Nephron (organoid): Measurements from ENCODE around the gene SPC25.

Source experiments
- H3K27ac Mint-ChIP-seq, 3 experiments: 2 replicates each; pipeline ENCODE4 v1.8.0; 2020; ENCODE audit warnings: mixed read lengths in 3 of 3, mild to moderate bottlenecking in 2 of 3, moderate library complexity in 1 of 3
- H3K27me3 Mint-ChIP-seq: 2 replicates; pipeline ENCODE4 v1.8.0; 2021; ENCODE audit warnings: low read depth, mild to moderate bottlenecking, moderate library complexity, mixed read lengths
- H3K36me3 Mint-ChIP-seq: 2 replicates; pipeline ENCODE4 v1.8.0; 2020; ENCODE audit warnings: low read depth, mixed read lengths
- H3K4me1 Mint-ChIP-seq: 2 replicates; pipeline ENCODE4 v1.8.0; 2020; ENCODE audit warnings: mixed read lengths
- H3K4me3 Mint-ChIP-seq, 3 experiments: 2 replicates each; pipeline ENCODE4 v1.8.0; 2020; ENCODE audit warnings: mild to moderate bottlenecking in 3 of 3, mixed read lengths in 3 of 3, moderate library complexity in 2 of 3
- H3K9me3 Mint-ChIP-seq: 2 replicates; pipeline ENCODE4 v1.8.0; 2020; ENCODE audit warnings: mixed read lengths
- TF ChIP-seq, protein P1 (sequence below), 3 experiments: fragments of 200-600 bp; sonication (generic); IDR thresholded peaks; one replicate each; pipeline ENCODE4 v1.5.0; 2021; ENCODE audit warnings: antibody characterized with exemption in 3 of 3; ENCODE audit not compliant: unreplicated experiment in 3 of 3

Gene SPC25

DNA sequence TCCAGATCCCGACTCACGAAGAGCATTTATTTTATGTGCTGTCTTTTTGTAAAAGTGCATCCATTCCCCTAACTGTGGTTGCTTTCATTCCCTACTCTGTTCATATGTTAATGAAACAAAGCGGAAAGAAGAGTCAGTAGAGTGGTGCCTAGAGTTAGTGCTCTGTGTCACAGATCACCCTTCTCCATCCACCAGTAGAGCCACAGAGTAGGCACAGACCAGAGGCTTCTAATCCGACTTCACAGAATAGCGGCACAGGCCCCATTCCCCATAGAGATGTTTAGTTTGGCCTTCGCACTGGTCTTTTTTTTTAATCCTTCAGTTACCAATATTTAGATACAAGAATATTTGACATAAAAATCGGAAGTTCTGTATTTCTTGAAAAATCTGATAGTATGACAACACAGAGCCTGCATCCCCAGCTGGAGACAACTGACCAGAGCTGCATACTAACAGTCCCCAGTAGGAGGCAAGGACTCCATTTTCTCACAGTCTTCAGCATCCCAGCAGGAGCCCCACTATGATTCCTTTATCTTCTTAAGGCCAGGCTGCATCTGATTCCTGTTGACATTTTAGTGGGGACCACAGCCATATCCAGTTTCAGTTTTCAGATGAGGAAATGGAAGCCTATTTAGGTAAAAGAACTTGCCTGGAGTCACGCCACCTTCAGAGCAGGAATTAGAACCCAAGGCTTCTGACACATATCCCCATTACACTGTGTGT, 17.9 kb upstream of the SPC25 start:
- Mint-ChIP-seq H3K4me3 (no peak overlapping the region), H3K27ac (no peak overlapping the region), H3K4me1 (no peaks in the 10 kb centered on the region), H3K9me3 (no peaks in the 10 kb centered on the region), H3K27me3 (peaks cover 57% of the 10 kb centered on the region), H3K36me3 (no peaks in the 10 kb centered on the region)
- TF ChIP-seq, protein P1, sequence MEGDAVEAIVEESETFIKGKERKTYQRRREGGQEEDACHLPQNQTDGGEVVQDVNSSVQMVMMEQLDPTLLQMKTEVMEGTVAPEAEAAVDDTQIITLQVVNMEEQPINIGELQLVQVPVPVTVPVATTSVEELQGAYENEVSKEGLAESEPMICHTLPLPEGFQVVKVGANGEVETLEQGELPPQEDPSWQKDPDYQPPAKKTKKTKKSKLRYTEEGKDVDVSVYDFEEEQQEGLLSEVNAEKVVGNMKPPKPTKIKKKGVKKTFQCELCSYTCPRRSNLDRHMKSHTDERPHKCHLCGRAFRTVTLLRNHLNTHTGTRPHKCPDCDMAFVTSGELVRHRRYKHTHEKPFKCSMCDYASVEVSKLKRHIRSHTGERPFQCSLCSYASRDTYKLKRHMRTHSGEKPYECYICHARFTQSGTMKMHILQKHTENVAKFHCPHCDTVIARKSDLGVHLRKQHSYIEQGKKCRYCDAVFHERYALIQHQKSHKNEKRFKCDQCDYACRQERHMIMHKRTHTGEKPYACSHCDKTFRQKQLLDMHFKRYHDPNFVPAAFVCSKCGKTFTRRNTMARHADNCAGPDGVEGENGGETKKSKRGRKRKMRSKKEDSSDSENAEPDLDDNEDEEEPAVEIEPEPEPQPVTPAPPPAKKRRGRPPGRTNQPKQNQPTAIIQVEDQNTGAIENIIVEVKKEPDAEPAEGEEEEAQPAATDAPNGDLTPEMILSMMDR (IDR thresholded peaks at IDR 0.05; ENCODE audit: unreplicated experiment in 3 of 3): no peak

DNA sequence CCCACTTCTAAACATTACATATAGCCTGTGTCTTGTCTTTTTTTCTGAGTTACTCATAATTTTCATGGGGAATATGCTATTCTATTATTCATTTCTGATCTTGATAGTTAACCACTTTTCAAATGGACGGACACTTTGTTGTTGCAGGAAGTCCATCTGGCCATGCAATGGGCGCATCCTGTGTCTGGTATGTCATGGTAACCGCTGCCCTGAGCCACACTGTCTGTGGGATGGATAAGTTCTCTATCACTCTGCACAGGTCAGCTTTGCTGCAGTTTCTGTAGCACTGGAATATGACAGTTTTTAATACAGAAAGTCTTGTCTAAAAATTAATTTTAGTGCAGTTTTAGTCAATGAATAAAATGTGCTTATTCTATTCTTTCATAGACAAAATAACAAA, 14.1 kb upstream of the SPC25 start:
- Mint-ChIP-seq H3K36me3 (no peaks in the 10 kb centered on the region), H3K27ac (no peak overlapping the region), H3K4me3 (no peak overlapping the region), H3K4me1 (no peaks in the 10 kb centered on the region), H3K27me3 (peaks cover 33% of the 10 kb centered on the region), H3K9me3 (no peaks in the 10 kb centered on the region)
- TF ChIP-seq, protein P1 (IDR thresholded peaks at IDR 0.05; ENCODE audit: unreplicated experiment in 3 of 3): no peak

GRCh38 chr2:168903888-168904287, 13.7 kb upstream of the SPC25 start:
- TF ChIP-seq, protein P1 (IDR thresholded peaks at IDR 0.05; ENCODE audit: unreplicated experiment in 3 of 3): no peak
- Mint-ChIP-seq H3K27ac (no peak overlapping the region), H3K9me3 (no peaks in the 10 kb centered on the region), H3K27me3 (peaks cover 29% of the 10 kb centered on the region), H3K4me1 (no peaks in the 10 kb centered on the region), H3K36me3 (no peaks in the 10 kb centered on the region), H3K4me3 (no peak overlapping the region)

DNA sequence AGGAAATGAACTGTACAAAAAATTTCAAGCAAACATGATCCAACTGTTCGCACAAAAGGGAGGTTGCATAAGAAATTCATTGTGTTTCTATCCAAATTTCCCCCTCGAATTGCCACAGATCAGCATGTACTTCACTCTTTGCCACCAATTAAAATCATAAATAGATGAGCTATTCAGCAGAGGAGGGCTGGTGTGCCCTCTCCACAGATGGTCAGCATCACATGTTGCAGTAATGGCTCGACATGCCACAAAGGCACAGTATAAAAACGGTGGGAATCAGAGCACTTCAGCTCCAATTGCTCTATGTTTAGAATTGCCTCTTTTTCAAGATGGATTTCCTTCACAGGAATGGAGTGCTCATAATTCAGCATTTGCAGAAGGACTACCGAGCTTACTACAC, 10.8 kb upstream of the SPC25 start, which contains the start of gene G6PC2:
Gene G6PC2, plus strand, starts transcription at position 289 of the 400 bp plus-strand sequence. Its CDS starts 41 bp downstream, at position 330.
- H3K27ac Mint-ChIP-seq: no peak within 1 kb of the TSS
- no peaks in the 10 kb centered on the region for H3K36me3 Mint-ChIP-seq
- no peaks in the 10 kb centered on the region for H3K9me3 Mint-ChIP-seq
- no peaks in the 10 kb centered on the region for H3K4me1 Mint-ChIP-seq
- TF ChIP-seq, protein P1 (IDR thresholded peaks at IDR 0.05; ENCODE audit: unreplicated experiment in 3 of 3): no peak
- H3K4me3 Mint-ChIP-seq: no peak within 1 kb of the TSS
- peaks cover 12% of the 10 kb centered on the region for H3K27me3 Mint-ChIP-seq

GRCh38 chr2:168897449-168897848, 7.2 kb upstream of the SPC25 start:
- H3K36me3 Mint-ChIP-seq: no peaks in the 10 kb centered on the region
- no peaks in the 10 kb centered on the region for H3K27me3 Mint-ChIP-seq
- TF ChIP-seq, protein P1 (IDR thresholded peaks at IDR 0.05; ENCODE audit: unreplicated experiment in 3 of 3): no peak
- no peaks in the 10 kb centered on the region for H3K9me3 Mint-ChIP-seq
- no peaks in the 10 kb centered on the region for H3K4me1 Mint-ChIP-seq
- H3K4me3 Mint-ChIP-seq: no peak overlapping the region
- H3K27ac Mint-ChIP-seq: no peak overlapping the region

GRCh38 chr2:168896783-168897182, 6.6 kb upstream of the SPC25 start:
- H3K4me3 Mint-ChIP-seq: no peak overlapping the region

More at GRCh38 chr2:168896783-168897182, 6.6 kb upstream of the SPC25 start:
- Mint-ChIP-seq H3K36me3 (no peaks in the 10 kb centered on the region), H3K27me3 (peaks cover 4% of the 10 kb centered on the region), H3K27ac (no peak overlapping the region), H3K9me3 (no peaks in the 10 kb centered on the region), H3K4me1 (no peaks in the 10 kb centered on the region)
- TF ChIP-seq, protein P1 (IDR thresholded peaks at IDR 0.05; ENCODE audit: unreplicated experiment in 3 of 3): no peak
